HG03159 (cell line): ENCODE results near the gene APBB3.
A peak's percentile ranks its signal among the peaks of the same experiment; 100 is the strongest.
"Not testable (repeated sequence)": the region's sequence is repeated elsewhere in the genome, so short reads cannot be mapped to it uniquely, and the experiment has no call there.

ENCODE experiments used
- ATAC-seq: cut with Tn5 transposase; IDR thresholded peaks from one replicate; pipeline ENCODE4 v1.9.1; 2021; ENCODE audit warnings: mild to moderate bottlenecking, moderate library complexity; ENCODE audit not compliant: unreplicated experiment

Gene APBB3, protein sequence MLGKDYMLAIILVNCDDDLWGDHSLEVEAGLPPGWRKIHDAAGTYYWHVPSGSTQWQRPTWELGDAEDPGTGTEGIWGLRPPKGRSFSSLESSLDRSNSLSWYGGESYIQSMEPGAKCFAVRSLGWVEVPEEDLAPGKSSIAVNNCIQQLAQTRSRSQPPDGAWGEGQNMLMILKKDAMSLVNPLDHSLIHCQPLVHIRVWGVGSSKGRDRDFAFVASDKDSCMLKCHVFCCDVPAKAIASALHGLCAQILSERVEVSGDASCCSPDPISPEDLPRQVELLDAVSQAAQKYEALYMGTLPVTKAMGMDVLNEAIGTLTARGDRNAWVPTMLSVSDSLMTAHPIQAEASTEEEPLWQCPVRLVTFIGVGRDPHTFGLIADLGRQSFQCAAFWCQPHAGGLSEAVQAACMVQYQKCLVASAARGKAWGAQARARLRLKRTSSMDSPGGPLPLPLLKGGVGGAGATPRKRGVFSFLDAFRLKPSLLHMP

GRCh38 chr5:140564196-140565023 lies at the start of gene APBB3, which contains the start of gene SLC35A4:
Gene APBB3, minus strand, starts transcription at chr5:140564598. Its CDS starts 353 bp downstream, at chr5:140564245.
Gene SLC35A4, plus strand, starts transcription at chr5:140564828. Its CDS starts 2,342 bp downstream, at chr5:140567170.
- peak; percentile 87 for ATAC-seq

DNA sequence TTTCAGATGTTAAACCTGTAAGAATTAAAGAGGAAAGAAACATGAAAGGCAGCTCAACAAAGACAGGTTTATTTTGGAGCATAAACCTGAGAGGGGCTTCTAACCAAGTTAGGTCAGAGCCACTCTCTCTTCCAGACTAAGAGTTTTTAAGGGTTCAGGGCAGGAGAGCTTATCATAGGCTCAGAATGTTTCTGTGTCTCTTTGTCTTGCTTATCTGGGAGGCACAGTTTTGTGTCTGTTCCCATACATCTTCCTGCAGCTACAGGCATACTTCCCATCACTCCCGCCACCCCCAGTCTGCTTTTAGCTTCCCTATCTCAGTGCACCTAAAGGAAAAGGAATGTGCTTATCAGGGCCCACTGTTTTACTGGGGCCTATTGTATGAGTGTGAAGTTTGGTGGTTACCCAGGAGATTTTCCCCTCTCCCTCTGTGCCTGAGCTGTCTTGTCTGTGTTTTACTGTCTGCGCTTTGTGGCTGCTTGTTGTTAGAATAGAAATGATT lies 46.7 kb upstream of the APBB3 start:
- ATAC-seq, result no peak

- no peak for ATAC-seq
These were observed 44.7 kb upstream of the APBB3 start for GRCh38 chr5:140609126-140609525.

- ATAC-seq, result no peak
These were observed 44.3 kb upstream of the APBB3 start for GRCh38 chr5:140608722-140609121.

DNA sequence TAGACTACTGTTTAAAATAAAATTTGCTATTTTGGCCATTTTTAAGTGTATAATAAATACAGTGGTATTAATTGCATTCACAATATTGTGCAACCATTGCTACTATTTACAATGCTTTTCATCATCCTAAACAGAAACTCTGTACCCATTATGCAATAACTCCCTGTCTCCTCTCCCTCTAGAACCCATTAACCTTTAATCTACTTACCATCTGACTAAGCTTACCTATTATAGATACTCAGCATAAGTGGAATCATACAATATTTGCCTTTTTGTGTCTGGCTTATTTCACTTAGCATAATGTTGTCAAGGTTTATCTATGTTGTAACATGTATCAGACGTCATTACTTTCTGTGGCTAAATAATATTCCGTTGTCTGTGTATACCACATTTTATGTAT lies 42.6 kb upstream of the APBB3 start:
- no peak for ATAC-seq

GRCh38 chr5:140605879-140606278 lies 41.5 kb upstream of the APBB3 start:
- no peak for ATAC-seq

DNA sequence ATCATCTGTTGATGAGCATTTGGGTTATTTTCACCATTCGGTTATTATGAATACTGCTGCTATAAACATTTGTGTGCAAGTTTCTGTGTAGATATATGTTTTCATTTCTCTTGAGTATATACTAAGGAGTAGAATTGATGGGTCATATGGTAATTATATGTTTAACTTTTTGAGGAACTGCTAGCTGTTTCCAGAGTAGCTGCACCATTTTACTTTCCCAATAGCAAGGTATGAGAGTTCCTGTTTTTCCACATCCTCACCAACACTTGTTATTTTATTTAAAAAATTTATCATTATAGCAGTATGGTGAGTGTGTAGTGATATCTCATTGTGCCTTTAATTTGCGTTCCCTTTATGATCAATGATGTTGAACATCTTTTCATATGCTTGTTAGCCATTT lies 39.3 kb upstream of the APBB3 start:
- ATAC-seq, result no peak

DNA sequence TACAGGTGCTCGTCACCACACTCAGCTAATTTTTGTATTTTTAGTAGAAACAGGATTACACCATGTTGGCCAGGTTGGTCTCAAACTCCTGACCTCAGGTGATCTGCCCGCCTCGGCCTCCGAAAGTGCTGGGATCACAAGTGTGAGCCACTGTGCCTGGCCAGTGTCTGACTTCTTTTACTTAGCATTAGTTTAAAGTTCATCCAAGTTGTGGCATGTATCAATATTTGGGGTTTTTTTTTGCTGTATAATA lies 39.0 kb upstream of the APBB3 start:
- not testable (repeated sequence) for ATAC-seq

GRCh38 chr5:140602147-140602546 lies 37.7 kb upstream of the APBB3 start:
- no peak for ATAC-seq

DNA sequence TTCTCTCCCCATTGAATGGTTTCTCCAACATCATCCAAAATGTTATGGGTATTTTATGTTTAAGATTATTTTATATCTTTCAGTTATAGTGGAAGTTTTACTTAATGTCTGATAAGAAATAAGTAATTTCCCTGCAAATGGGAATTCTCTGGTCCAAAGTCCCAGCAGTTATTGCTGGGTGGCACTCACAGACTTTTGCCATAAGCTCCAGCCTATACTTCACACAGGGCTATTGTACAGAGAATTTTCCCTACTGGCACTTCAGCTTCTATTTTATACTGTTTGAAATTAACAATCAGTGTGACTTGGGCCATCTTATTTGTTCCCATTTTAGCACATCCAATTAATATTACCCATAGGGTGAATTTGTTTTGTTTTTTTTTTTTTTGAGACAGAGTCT lies 35.7 kb upstream of the APBB3 start:
- ATAC-seq, result no peak

- no peak for ATAC-seq
These were observed 34.4 kb upstream of the APBB3 start for GRCh38 chr5:140598836-140599235.

DNA sequence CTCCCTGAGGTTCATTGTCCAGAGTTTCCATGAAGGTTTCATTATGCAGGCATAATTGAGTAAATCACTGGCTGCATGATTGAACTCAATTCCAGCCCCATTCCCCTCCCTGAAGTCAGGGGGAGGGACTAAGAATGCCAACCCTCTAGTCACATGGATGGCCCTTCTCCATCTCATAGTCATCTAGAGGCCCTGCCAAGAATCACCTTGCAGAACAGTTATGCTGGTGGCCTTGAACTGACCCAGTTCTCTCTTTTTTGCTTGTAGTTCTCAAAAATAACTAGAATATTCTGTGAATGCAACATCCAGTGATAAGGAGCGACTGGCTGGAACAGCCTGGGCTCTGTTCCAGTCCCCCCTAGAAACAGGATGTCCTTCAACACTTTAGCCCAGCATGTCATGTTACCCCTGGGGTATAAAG lies 31.9 kb upstream of the APBB3 start:
- no peak for ATAC-seq

- no peak for ATAC-seq
These were observed 31.3 kb upstream of the APBB3 start for GRCh38 chr5:140595538-140596300.

DNA sequence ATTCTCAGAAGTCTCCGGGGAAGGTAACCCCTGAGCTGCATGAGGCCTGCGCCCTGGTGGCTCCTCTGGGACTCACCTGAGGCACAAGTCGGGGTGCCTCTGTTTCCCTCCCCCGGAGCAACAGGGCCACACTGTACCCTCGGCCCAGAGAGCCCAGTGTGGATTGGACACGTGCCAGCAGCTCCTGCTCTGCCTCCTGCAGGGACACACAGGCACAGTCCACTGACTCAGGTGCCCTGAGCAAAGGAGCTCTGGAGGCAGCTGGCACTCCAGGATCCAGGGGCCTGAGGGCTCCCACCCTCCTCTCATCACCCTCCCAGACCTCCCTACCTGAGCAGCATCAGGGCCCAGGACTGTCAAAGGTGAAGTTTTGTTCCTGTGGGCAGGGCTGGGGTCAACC lies 29.8 kb upstream of the APBB3 start:
- ATAC-seq, result no peak

DNA sequence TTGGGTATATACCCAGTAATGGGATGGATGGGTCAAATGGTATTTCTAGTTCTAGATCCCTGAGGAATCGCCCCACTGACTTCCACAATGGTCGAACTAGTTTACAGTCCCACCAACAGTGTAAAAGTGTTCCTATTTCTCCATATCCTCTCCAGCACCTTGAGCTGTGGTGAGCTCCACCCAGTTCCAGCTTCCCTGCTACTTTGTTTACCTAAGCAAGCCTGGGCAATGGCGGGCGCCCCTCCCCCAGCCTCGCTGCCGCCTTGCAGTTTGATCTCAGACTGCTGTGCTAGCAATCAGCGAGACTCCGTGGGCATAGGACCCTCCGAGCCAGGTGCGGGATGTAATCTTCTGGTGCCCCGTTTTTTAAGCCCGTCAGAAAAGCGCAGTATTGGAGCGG lies 28.7 kb upstream of the APBB3 start:
- not testable (repeated sequence) for ATAC-seq

GRCh38 chr5:140591747-140592372 lies 27.5 kb upstream of the APBB3 start:
- no peak for ATAC-seq

GRCh38 chr5:140590861-140591260 lies 26.5 kb upstream of the APBB3 start:
- ATAC-seq, result no peak

GRCh38 chr5:140588311-140589070 lies 24.1 kb upstream of the APBB3 start:
- ATAC-seq, result no peak

- ATAC-seq, result no peak
These were observed 23.1 kb upstream of the APBB3 start for GRCh38 chr5:140587495-140587894.

- ATAC-seq, result not testable (repeated sequence)
These were observed 14.9 kb upstream of the APBB3 start for GRCh38 chr5:140579188-140579747.
